Sigmoid colon (tissue), 3 donors: Measurements from ENCODE around the gene POTEJ.
"Not testable (repeated sequence)": the region's sequence is repeated elsewhere in the genome, so short reads cannot be mapped to it uniquely, and the experiment has no call there.

Source experiments
- POLR2A ChIP-seq, 2 donors: fragments of 450-650 bp; IDR thresholded peaks; one replicate each; pipeline ENCODE4 v1.6.1; 2016; ENCODE audit warnings: antibody characterized with exemption in 2 of 2, mild to moderate bottlenecking in 2 of 2, moderate library complexity in 2 of 2
- TF ChIP-seq, protein P1 (sequence below), 4 experiments: fragments of 450-650 bp in 3 of 4; fragments of 200-600 bp in 1 of 4; IDR thresholded peaks; one replicate each; pipeline ENCODE4 v1.5.1; 2016 to 2019; ENCODE audit warnings: antibody characterized with exemption in 4 of 4, mild to moderate bottlenecking in 3 of 4, moderate library complexity in 2 of 4

DNA sequence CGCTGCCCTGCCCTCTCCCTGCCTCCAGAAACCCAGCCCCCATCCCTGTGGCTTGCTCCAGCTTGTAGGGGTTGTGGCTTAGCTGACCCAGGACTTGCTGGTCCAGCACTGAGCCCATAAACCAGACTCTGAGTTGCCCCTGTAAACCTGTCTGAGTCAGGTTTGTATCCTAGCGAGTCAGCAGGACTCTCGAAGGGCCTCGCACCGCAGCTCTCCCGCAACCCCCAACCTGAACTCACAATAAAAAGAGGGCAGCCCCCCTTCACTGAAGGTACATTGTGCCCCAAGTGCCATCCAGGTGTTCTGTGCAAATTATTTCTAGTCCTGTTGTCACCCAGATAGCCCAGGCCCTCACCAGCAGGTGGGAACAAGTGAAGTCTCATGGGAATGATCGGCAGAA lies 29.7 kb upstream of the POTEJ start:
- TF ChIP-seq, protein P1, sequence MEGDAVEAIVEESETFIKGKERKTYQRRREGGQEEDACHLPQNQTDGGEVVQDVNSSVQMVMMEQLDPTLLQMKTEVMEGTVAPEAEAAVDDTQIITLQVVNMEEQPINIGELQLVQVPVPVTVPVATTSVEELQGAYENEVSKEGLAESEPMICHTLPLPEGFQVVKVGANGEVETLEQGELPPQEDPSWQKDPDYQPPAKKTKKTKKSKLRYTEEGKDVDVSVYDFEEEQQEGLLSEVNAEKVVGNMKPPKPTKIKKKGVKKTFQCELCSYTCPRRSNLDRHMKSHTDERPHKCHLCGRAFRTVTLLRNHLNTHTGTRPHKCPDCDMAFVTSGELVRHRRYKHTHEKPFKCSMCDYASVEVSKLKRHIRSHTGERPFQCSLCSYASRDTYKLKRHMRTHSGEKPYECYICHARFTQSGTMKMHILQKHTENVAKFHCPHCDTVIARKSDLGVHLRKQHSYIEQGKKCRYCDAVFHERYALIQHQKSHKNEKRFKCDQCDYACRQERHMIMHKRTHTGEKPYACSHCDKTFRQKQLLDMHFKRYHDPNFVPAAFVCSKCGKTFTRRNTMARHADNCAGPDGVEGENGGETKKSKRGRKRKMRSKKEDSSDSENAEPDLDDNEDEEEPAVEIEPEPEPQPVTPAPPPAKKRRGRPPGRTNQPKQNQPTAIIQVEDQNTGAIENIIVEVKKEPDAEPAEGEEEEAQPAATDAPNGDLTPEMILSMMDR (IDR thresholded peaks at IDR 0.05) = not testable (repeated sequence)
- not testable (repeated sequence) for TF ChIP-seq POLR2A (IDR thresholded peaks at IDR 0.05)
